ENCODE measurements around the gene BCL11B. TPM values are rescaled to one million over a fixed set of nuclear protein-coding genes. Genes with fewer than 3 reads are reported as not detected.

The BCL11B gene
- total RNA-seq, 1 experiment from 2014 or later, result 80.6 TPM

DNA sequence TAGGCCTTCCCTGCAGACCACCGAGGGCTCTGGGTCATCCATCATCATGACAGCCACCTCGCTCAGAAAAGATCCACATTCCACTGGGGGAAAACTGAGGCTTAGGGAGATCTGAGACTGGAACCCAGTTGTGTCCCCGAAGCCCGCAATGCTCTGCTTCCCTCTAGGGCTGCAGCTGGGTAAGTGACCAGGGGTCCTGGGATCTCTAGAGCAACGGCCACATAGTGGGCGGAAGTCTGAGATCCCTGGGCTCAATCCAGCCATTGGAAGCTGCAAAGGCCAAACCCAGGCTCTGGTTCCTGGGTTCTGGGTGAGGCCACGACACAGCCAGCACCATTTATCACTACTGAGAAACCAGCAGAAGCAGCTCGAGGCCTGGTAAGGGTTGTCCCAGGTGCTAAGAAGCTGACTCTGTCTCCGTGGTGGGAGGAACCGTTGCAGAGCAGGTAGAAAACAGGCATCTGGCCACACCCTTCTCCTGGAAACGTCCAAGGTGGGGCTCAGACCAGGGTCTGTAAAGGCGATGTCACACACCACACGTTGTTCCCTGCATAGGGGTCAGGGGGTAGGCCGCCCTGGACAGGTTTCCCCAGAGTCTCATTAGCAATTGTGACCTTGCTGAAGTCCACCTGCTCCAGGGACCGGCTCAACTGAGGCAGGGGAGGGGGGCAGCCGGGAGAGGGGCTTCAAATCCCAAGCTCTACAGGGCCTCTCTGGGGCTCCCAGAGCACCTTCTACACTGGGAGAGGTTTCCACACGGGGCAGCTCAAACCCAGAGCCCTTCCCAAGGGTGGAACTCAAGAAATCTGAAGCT is 38.6 kb downstream of the BCL11B start:
- ChIA-PET POLR2A (ENCODE audit: low non-redundant PET) (no interaction called here), CTCF (no interaction called here)
- no peak for TF ChIP-seq EZH2 (IDR thresholded peaks at IDR 0.05; ENCODE audit: borderline replicate concordance, low read depth, low read length, poor library complexity, severe bottlenecking)
- Histone ChIP-seq H3K27me3 (replicated peaks; ENCODE audit: insufficient read depth, low read depth, low read length, poor library complexity) (no peaks in the 10 kb centered on the region), H3K27ac (ENCODE audit: low read depth, low read length, poor library complexity, severe bottlenecking) (peak overlapping the region; percentile 53), H3K4me1 (ENCODE audit: insufficient read depth, low read length, poor library complexity, severe bottlenecking) (peaks cover 92% of the 10 kb centered on the region), H3K36me3 (ENCODE audit: insufficient read depth, low read length, poor library complexity, severe bottlenecking) (peaks cover 44% of the 10 kb centered on the region), H3K9me3 (ENCODE audit: low read depth, low read length, poor library complexity, severe bottlenecking) (no peaks in the 10 kb centered on the region), H3K4me3 (ENCODE audit: low read depth, low read length, poor library complexity, severe bottlenecking) (no peak overlapping the region)
- intact Hi-C loops (cut with micrococcal nuclease; ENCODE audit: unreplicated experiment), result no loop called here
- no peak for DNase-seq (ENCODE audit: low spot score)
- no TSS peak for BruUV-seq (replicated peaks)

DNA sequence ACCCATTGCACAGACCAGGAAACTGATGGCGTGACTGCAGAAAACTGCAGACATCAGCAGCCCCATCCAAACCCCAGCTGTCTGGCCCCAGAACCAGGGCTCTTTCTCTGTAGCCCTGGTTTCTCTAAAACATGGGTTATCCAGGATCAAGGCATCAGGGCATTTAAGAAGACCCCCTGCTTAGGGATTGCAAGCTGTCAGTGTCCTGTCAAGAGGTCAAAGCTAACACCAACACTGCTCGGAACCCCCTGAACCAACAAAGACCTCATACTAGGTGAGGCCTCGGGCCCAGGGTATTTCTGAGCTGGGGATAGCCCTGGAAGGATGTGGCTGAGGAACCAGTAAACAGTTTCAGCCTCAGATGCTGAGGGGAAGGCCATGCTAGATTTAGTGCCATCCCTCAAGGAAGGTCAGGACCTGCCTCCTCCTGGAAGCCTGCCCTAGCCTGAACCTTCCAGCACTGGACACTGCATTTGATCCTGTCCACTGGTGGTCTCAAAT is 39.2 kb downstream of the BCL11B start:
- no peak overlapping the region for H3K4me3 ChIP-seq (ENCODE audit: low read depth, low read length, poor library complexity, severe bottlenecking)
- peak overlapping the region; percentile 52 for H3K27ac ChIP-seq (ENCODE audit: low read depth, low read length, poor library complexity, severe bottlenecking)
- no peak for DNase-seq (ENCODE audit: low spot score)
- peaks cover 91% of the 10 kb centered on the region for H3K4me1 ChIP-seq (ENCODE audit: insufficient read depth, low read length, poor library complexity, severe bottlenecking)
- POLR2A ChIA-PET (ENCODE audit: low non-redundant PET), result no interaction called here
- no peaks in the 10 kb centered on the region for H3K9me3 ChIP-seq (ENCODE audit: low read depth, low read length, poor library complexity, severe bottlenecking)
- intact Hi-C loops (cut with micrococcal nuclease; ENCODE audit: unreplicated experiment), result no loop called here
- no TSS peak for BruUV-seq (replicated peaks)
- no peak for TF ChIP-seq EZH2 (IDR thresholded peaks at IDR 0.05; ENCODE audit: borderline replicate concordance, low read depth, low read length, poor library complexity, severe bottlenecking)
- TF ChIP-seq, protein P1, sequence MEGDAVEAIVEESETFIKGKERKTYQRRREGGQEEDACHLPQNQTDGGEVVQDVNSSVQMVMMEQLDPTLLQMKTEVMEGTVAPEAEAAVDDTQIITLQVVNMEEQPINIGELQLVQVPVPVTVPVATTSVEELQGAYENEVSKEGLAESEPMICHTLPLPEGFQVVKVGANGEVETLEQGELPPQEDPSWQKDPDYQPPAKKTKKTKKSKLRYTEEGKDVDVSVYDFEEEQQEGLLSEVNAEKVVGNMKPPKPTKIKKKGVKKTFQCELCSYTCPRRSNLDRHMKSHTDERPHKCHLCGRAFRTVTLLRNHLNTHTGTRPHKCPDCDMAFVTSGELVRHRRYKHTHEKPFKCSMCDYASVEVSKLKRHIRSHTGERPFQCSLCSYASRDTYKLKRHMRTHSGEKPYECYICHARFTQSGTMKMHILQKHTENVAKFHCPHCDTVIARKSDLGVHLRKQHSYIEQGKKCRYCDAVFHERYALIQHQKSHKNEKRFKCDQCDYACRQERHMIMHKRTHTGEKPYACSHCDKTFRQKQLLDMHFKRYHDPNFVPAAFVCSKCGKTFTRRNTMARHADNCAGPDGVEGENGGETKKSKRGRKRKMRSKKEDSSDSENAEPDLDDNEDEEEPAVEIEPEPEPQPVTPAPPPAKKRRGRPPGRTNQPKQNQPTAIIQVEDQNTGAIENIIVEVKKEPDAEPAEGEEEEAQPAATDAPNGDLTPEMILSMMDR (conservative IDR thresholded peaks at IDR 0.05; ENCODE audit: low read depth, low read length), result no peak
- H3K36me3 ChIP-seq (ENCODE audit: insufficient read depth, low read length, poor library complexity, severe bottlenecking), result peaks cover 43% of the 10 kb centered on the region
- CTCF ChIA-PET, result no interaction called here
- no peaks in the 10 kb centered on the region for H3K27me3 ChIP-seq (replicated peaks; ENCODE audit: insufficient read depth, low read depth, low read length, poor library complexity)

DNA sequence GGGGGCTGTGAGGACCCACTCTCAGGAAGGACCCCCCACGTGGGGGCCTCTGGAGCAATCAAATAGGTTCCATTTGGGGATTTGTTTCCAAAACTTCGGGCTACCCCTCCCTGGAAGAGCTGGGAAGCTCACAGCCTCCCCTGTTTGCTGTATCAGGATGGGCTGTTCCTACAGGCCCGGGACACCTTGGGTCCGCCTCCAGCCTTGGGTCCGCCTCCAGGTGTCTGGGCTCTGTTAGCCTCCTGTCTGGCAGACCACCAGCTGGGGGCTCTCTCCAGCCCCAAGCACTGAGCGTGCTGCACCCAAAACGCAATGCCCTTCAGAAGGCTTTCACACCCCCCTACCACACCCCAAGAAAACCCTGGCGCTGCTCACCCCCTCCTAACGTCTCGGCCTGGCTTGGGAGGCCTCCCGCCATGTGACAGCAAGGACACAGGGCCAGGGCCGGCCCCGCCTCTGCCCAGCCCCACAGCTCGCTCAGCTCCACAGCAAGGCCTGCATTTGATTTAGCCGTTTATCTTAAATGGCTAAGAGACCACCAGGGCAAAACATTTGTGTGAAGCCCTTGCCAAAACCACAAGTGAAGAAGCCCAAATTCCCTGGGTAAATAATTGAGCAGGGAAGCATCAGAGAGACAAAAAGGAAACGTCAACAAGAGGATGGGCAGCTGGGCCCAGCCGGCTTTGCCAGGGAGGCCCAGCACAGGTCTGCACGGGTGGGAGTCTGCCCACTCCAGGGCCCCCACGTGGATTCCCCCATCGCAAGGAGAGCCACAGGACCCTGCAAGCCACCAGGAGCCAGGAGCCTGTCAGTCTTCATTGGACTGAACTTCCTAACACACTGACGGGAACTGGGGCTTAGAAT is 39.9 kb downstream of the BCL11B start:
- Histone ChIP-seq H3K4me3 (ENCODE audit: low read depth, low read length, poor library complexity, severe bottlenecking) (no peak overlapping the region), H3K4me1 (ENCODE audit: insufficient read depth, low read length, poor library complexity, severe bottlenecking) (peaks cover 91% of the 10 kb centered on the region), H3K27ac (ENCODE audit: low read depth, low read length, poor library complexity, severe bottlenecking) (peak overlapping the region; percentile 52), H3K9me3 (ENCODE audit: low read depth, low read length, poor library complexity, severe bottlenecking) (no peaks in the 10 kb centered on the region), H3K36me3 (ENCODE audit: insufficient read depth, low read length, poor library complexity, severe bottlenecking) (peaks cover 44% of the 10 kb centered on the region), H3K27me3 (replicated peaks; ENCODE audit: insufficient read depth, low read depth, low read length, poor library complexity) (no peaks in the 10 kb centered on the region)
- POLR2A ChIA-PET (ENCODE audit: low non-redundant PET), result no interaction called here
- BruUV-seq (replicated peaks), result no TSS peak
- TF ChIP-seq, protein P1 (conservative IDR thresholded peaks at IDR 0.05; ENCODE audit: low read depth, low read length), result no peak
- no peak for TF ChIP-seq EZH2 (IDR thresholded peaks at IDR 0.05; ENCODE audit: borderline replicate concordance, low read depth, low read length, poor library complexity, severe bottlenecking)
- CTCF ChIA-PET, result no interaction called here
- DNase-seq (ENCODE audit: low spot score), result peak; percentile 62
- intact Hi-C loops (cut with micrococcal nuclease; ENCODE audit: unreplicated experiment), result no loop called here

All from A673 (cell line).